Right cardiac atrium (tissue), 5 donors: ENCODE results near the gene ABTB2. TPM values are rescaled to one million over a fixed set of nuclear protein-coding genes. Genes with fewer than 3 reads are reported as not detected.

ENCODE experiments used
- ATAC-seq, 2 donors: fragments of 200-7000 bp; cut with Tn5 transposase; one replicate each; pipeline versions ENCODE4 v1.8.0 to v1.9.1; 2020; ENCODE audit warnings: moderate library complexity in 2 of 2, mild to moderate bottlenecking in 1 of 2
- DNase-seq, 3 donors: peaks; one replicate each; pipeline ENCODE4 v3.0.0-alpha.2; 2020
- H3K27ac ChIP-seq: one replicate; pipeline ENCODE4 v1.5.1; 2013; ENCODE audit warnings: mild to moderate bottlenecking, low read length, control low read depth, moderate library complexity
- H3K27me3 ChIP-seq: one replicate; pipeline ENCODE4 v1.6.1; 2013; ENCODE audit not compliant: control insufficient read depth, insufficient read depth
- H3K4me1 ChIP-seq: one replicate; pipeline ENCODE4 v1.6.1; 2013; ENCODE audit warnings: low read length; ENCODE audit not compliant: control insufficient read depth, insufficient read depth
- H3K4me3 ChIP-seq: one replicate; pipeline ENCODE4 v1.5.1; 2013; ENCODE audit warnings: low read length, control low read depth
- H3K9me3 ChIP-seq: one replicate; pipeline ENCODE4 v1.6.1; 2013; ENCODE audit warnings: low read length; ENCODE audit not compliant: control insufficient read depth
- WGBS: extraction: QIAGEN DNeasy Blood & Tissue Kit; methylation state at CpG from one replicate; pipeline ENCODE4 v1.1.7; 2013; 5-methylcytosine and 5-hydroxymethylcytosine counted together
- intact Hi-C, 4 donors: fragments of 100-400 bp; cut with DNase I; formaldehyde crosslinking; loops; one replicate each; pipeline versions ENCODE4 v1.11.0 to v1.14.0; 2022 to 2023
- polyA plus RNA-seq: library from polyadenylated mRNA; stranded (reverse); fragments of 200-250 nt; gene quantifications from one replicate; pipeline ENCODE4 v1.2.3, GENCODE V29; 2013
- total RNA-seq, 4 donors: library from RNA; stranded (reverse); fragmentation: NEBNext Ultra II Directional; extraction: Animal tissue kit (Norgen Biotek cat#: 25700); gene quantifications; one replicate each; pipeline ENCODE4 v1.2.1, GENCODE V29; 2021
- donor health status: healthy with polysubstance abuse.
- donor health status: DM: no; HTN: yes; CAD: no.
- donor health status: DM: no; HTN: no; CAD: no.
- donor health status: DM: no; HTN: yes; CAD: no; lungs with severe emphysema.
- donor health status: DM: yes; HTN: yes; CAD: no.

Gene ABTB2
- total and polyA plus RNA-seq, 5 donors, result 3.7 to 14.1 (median 10.8) TPM

- peak in 1 of 2 donors; percentile 27 for ATAC-seq
- Histone ChIP-seq H3K9me3 (no peaks in the 10 kb centered on the region), H3K27me3 (no peaks in the 10 kb centered on the region), H3K27ac (no peak overlapping the region), H3K4me1 (peaks cover 5% of the 10 kb centered on the region), H3K4me3 (no peak overlapping the region)
- no peak for DNase-seq
- 84% methylated on average over 11 of the region's 11 CpGs for WGBS
- intact Hi-C loops, result no loop called here
These were observed 119.3 kb downstream of the ABTB2 start for GRCh38 chr11:34238533-34238932.

GRCh38 chr11:34236572-34236971 lies 121.2 kb downstream of the ABTB2 start:
- H3K27ac ChIP-seq, result no peak overlapping the region
- H3K27me3 ChIP-seq, result no peaks in the 10 kb centered on the region
- 57% methylated on average over 9 of the region's 9 CpGs for WGBS
- H3K4me1 ChIP-seq, result no peaks in the 10 kb centered on the region
- ATAC-seq (no peak), DNase-seq (no peak)
- H3K4me3 ChIP-seq, result no peak overlapping the region
- intact Hi-C loops, result no loop called here
- H3K9me3 ChIP-seq, result no peaks in the 10 kb centered on the region

GRCh38 chr11:34235591-34236071 lies 122.2 kb downstream of the ABTB2 start:
- H3K4me1 ChIP-seq, result no peaks in the 10 kb centered on the region
- no peaks in the 10 kb centered on the region for H3K27me3 ChIP-seq
- 85% methylated on average over 7 of the region's 7 CpGs for WGBS
- H3K4me3 ChIP-seq, result no peak overlapping the region
- DNase-seq (peak in 1 of 3 donors; percentile 24), ATAC-seq (no peak)
- H3K27ac ChIP-seq, result no peak overlapping the region
- intact Hi-C loops, result no loop called here
- H3K9me3 ChIP-seq, result no peaks in the 10 kb centered on the region

GRCh38 chr11:34235189-34235588 lies 122.6 kb downstream of the ABTB2 start:
- H3K4me3 ChIP-seq, result no peak overlapping the region
- ATAC-seq (no peak), DNase-seq (no peak)
- WGBS, result 76% methylated on average over 4 of the region's 4 CpGs
- no peaks in the 10 kb centered on the region for H3K27me3 ChIP-seq
- intact Hi-C loops, result no loop called here
- no peak overlapping the region for H3K27ac ChIP-seq
- H3K9me3 ChIP-seq, result no peaks in the 10 kb centered on the region
- no peaks in the 10 kb centered on the region for H3K4me1 ChIP-seq

- Histone ChIP-seq H3K27ac (no peak overlapping the region), H3K9me3 (no peaks in the 10 kb centered on the region), H3K27me3 (no peaks in the 10 kb centered on the region), H3K4me3 (no peak overlapping the region), H3K4me1 (no peaks in the 10 kb centered on the region)
- DNase-seq (peak in 1 of 3 donors; percentile 20), ATAC-seq (peak; percentile 50 to 57)
- intact Hi-C loops, result no loop called here
- 69% methylated on average over 9 of the region's 9 CpGs for WGBS
These were observed 123.6 kb downstream of the ABTB2 start for GRCh38 chr11:34234086-34234740.

- H3K27me3 ChIP-seq, result no peaks in the 10 kb centered on the region
- no peaks in the 10 kb centered on the region for H3K4me1 ChIP-seq
- H3K9me3 ChIP-seq, result no peaks in the 10 kb centered on the region
- no peak overlapping the region for H3K4me3 ChIP-seq
- ATAC-seq (no peak), DNase-seq (peak in 1 of 3 donors; percentile 18)
- H3K27ac ChIP-seq, result no peak overlapping the region
- WGBS, result 93% methylated on average over 2 of the region's 2 CpGs
- intact Hi-C loops, result no loop called here
These were observed 124.6 kb downstream of the ABTB2 start for GRCh38 chr11:34233215-34233614.

- DNase-seq, result no peak
- Histone ChIP-seq H3K27ac (no peak overlapping the region), H3K4me1 (no peaks in the 10 kb centered on the region), H3K4me3 (no peak overlapping the region), H3K9me3 (no peaks in the 10 kb centered on the region), H3K27me3 (no peaks in the 10 kb centered on the region)
- intact Hi-C loops, result no loop called here
- ATAC-seq, result no peak
- WGBS, result 86% methylated on average over 4 of the region's 4 CpGs
These were observed 125.0 kb downstream of the ABTB2 start for GRCh38 chr11:34232807-34233206.

GRCh38 chr11:34226210-34226609 lies 131.6 kb downstream of the ABTB2 start:
- intact Hi-C loops, result no loop called here
- DNase-seq, result no peak
- Histone ChIP-seq H3K4me1 (peaks cover 2% of the 10 kb centered on the region), H3K9me3 (no peaks in the 10 kb centered on the region), H3K27me3 (no peaks in the 10 kb centered on the region), H3K4me3 (no peak overlapping the region), H3K27ac (no peak overlapping the region)
- 86% methylated on average over 1 of the region's 1 CpG for WGBS
- no peak for ATAC-seq

GRCh38 chr11:34225091-34225490 lies 132.7 kb downstream of the ABTB2 start:
- DNase-seq (no peak), ATAC-seq (no peak)
- H3K27me3 ChIP-seq, result no peaks in the 10 kb centered on the region
- no peak overlapping the region for H3K27ac ChIP-seq
- 69% methylated on average over 10 of the region's 10 CpGs for WGBS
- no peaks in the 10 kb centered on the region for H3K9me3 ChIP-seq
- peaks cover 5% of the 10 kb centered on the region for H3K4me1 ChIP-seq
- intact Hi-C loops, result no loop called here
- no peak overlapping the region for H3K4me3 ChIP-seq

GRCh38 chr11:34224434-34224966 lies 133.3 kb downstream of the ABTB2 start:
- Histone ChIP-seq H3K4me3 (no peak overlapping the region), H3K4me1 (peaks cover 5% of the 10 kb centered on the region), H3K9me3 (no peaks in the 10 kb centered on the region), H3K27me3 (no peaks in the 10 kb centered on the region), H3K27ac (no peak overlapping the region)
- ATAC-seq, result no peak
- no peak for DNase-seq
- intact Hi-C loops, result no loop called here
- WGBS, result 80% methylated on average over 5 of the region's 5 CpGs

- no peaks in the 10 kb centered on the region for H3K27me3 ChIP-seq
- intact Hi-C loops, result no loop called here
- ATAC-seq (no peak), DNase-seq (no peak)
- H3K4me1 ChIP-seq, result peaks cover 5% of the 10 kb centered on the region
- no peak overlapping the region for H3K27ac ChIP-seq
- no peaks in the 10 kb centered on the region for H3K9me3 ChIP-seq
- H3K4me3 ChIP-seq, result no peak overlapping the region
- 97% methylated on average over 2 of the region's 2 CpGs for WGBS
These were observed 133.9 kb downstream of the ABTB2 start for GRCh38 chr11:34223907-34224306.
